ENCODE data around the gene LPGAT1.
"Not testable (repeated sequence)": the region's sequence is repeated elsewhere in the genome, so short reads cannot be mapped to it uniquely, and the experiment has no call there.

LPGAT1 gene

GRCh38 chr1:211830328-211831142, at the start of gene LPGAT1:
Gene LPGAT1 (minus strand): TSS chr1:211830763. CDS start chr1:211829296, 1,467 bp downstream.
- DNase-seq (ENCODE audit: low read depth): peak; percentile 63

GRCh38 chr1:211879475-211879874, 48.9 kb upstream of the LPGAT1 start:
- DNase-seq (ENCODE audit: low read depth): no peak

- DNase-seq (ENCODE audit: low read depth): no peak
Measured at GRCh38 chr1:211876851-211877590, 46.5 kb upstream of the LPGAT1 start.

- DNase-seq (ENCODE audit: low read depth): no peak
Measured at GRCh38 chr1:211875541-211875940, 45.0 kb upstream of the LPGAT1 start.

- DNase-seq (ENCODE audit: low read depth): no peak
Measured at GRCh38 chr1:211874521-211875347, 44.2 kb upstream of the LPGAT1 start.

GRCh38 chr1:211873731-211874130, 43.2 kb upstream of the LPGAT1 start:
- not testable (repeated sequence) for DNase-seq (ENCODE audit: low read depth)

GRCh38 chr1:211870156-211870555, 39.6 kb upstream of the LPGAT1 start:
- peak; percentile 33 for DNase-seq (ENCODE audit: low read depth)

- no peak for DNase-seq (ENCODE audit: low read depth)
Measured at GRCh38 chr1:211865180-211865579, 34.6 kb upstream of the LPGAT1 start.

GRCh38 chr1:211859405-211859804, 28.8 kb upstream of the LPGAT1 start:
- DNase-seq (ENCODE audit: low read depth): no peak

- no peak for DNase-seq (ENCODE audit: low read depth)
Measured at GRCh38 chr1:211851174-211851573, 20.6 kb upstream of the LPGAT1 start.

- DNase-seq (ENCODE audit: low read depth): no peak
Measured at GRCh38 chr1:211843507-211844298, 13.1 kb upstream of the LPGAT1 start.

GRCh38 chr1:211843018-211843417, 12.5 kb upstream of the LPGAT1 start:
- DNase-seq (ENCODE audit: low read depth): no peak

GRCh38 chr1:211842518-211842917, 12.0 kb upstream of the LPGAT1 start:
- no peak for DNase-seq (ENCODE audit: low read depth)

- DNase-seq (ENCODE audit: low read depth): no peak
Measured at GRCh38 chr1:211839106-211839505, 8.5 kb upstream of the LPGAT1 start.

- no peak for DNase-seq (ENCODE audit: low read depth)
Measured at GRCh38 chr1:211833174-211833820, 2.7 kb upstream of the LPGAT1 start.

GRCh38 chr1:211832661-211833060, 2.1 kb upstream of the LPGAT1 start:
- DNase-seq (ENCODE audit: low read depth): no peak

GRCh38 chr1:211831558-211832323, 1.2 kb upstream of the LPGAT1 start:
- no peak for DNase-seq (ENCODE audit: low read depth)

- no peak for DNase-seq (ENCODE audit: low read depth)
Measured at GRCh38 chr1:211830055-211830327, 572 bp downstream of the LPGAT1 start.

GRCh38 chr1:211829343-211830054, 1.1 kb downstream of the LPGAT1 start:
- DNase-seq (ENCODE audit: low read depth): peak; percentile 9
